ENCODE measurements around the gene TENM4.

Gene TENM4

GRCh38 chr11:79467761-79468160, 26.9 kb upstream of the TENM4 start:
- no peak for DNase-seq (ENCODE audit: extremely low spot score)
- TF ChIP-seq ELF4 (IDR thresholded peaks at IDR 0.05) (no peak), FOXA1 (IDR thresholded peaks at IDR 0.05) (no peak), FOXK2 (IDR thresholded peaks at IDR 0.05) (no peak), L3MBTL2 (conservative IDR thresholded peaks at IDR 0.05) (no peak), ZNF384 (IDR thresholded peaks at IDR 0.05) (no peak), ARNT (IDR thresholded peaks at IDR 0.05) (no peak), FOXM1 (IDR thresholded peaks at IDR 0.05; ENCODE audit: borderline replicate concordance) (no peak), BHLHE40 (IDR thresholded peaks at IDR 0.05; ENCODE audit: borderline replicate concordance) (no peak), SP1 (IDR thresholded peaks at IDR 0.05) (no peak), TARDBP (IDR thresholded peaks at IDR 0.05) (no peak), CTBP1 (IDR thresholded peaks at IDR 0.05; ENCODE audit: borderline replicate concordance) (no peak), NFRKB (IDR thresholded peaks at IDR 0.05) (no peak), SUZ12 (IDR thresholded peaks at IDR 0.05) (no peak), PKNOX1 (IDR thresholded peaks at IDR 0.05) (no peak), HDGF (IDR thresholded peaks at IDR 0.05; ENCODE audit: borderline replicate concordance) (no peak), LEF1 (IDR thresholded peaks at IDR 0.05; ENCODE audit: borderline replicate concordance) (no peak)
- ChIA-PET POLR2A (no interaction called here), CTCF (no interaction called here)

GRCh38 chr11:79466411-79466810, 25.6 kb upstream of the TENM4 start:
- ChIA-PET CTCF (interaction anchor here (0.8 kb wide), 1 partner anchor 156 kb away, joined by 3 read pairs; no protein-coding TSS in a partner anchor), POLR2A (no interaction called here)
- TF ChIP-seq ARNT (IDR thresholded peaks at IDR 0.05) (no peak), HDGF (IDR thresholded peaks at IDR 0.05; ENCODE audit: borderline replicate concordance) (no peak), SP1 (IDR thresholded peaks at IDR 0.05) (no peak), PKNOX1 (IDR thresholded peaks at IDR 0.05) (no peak), TARDBP (IDR thresholded peaks at IDR 0.05) (no peak), L3MBTL2 (conservative IDR thresholded peaks at IDR 0.05) (no peak), ELF4 (IDR thresholded peaks at IDR 0.05) (no peak)
- DNase-seq (ENCODE audit: extremely low spot score) = no peak

- no peak for DNase-seq (ENCODE audit: extremely low spot score)
- TF ChIP-seq FOXK2 (IDR thresholded peaks at IDR 0.05) (no peak), SUZ12 (IDR thresholded peaks at IDR 0.05) (no peak), ARNT (IDR thresholded peaks at IDR 0.05) (no peak), BHLHE40 (IDR thresholded peaks at IDR 0.05; ENCODE audit: borderline replicate concordance) (no peak), ELF4 (IDR thresholded peaks at IDR 0.05) (no peak), FOXA1 (IDR thresholded peaks at IDR 0.05) (no peak)
- ChIA-PET CTCF (no interaction called here), POLR2A (no interaction called here)
Observed at GRCh38 chr11:79465160-79465559, 24.3 kb upstream of the TENM4 start.

GRCh38 chr11:79461666-79462645, 21.1 kb upstream of the TENM4 start:
- ChIA-PET POLR2A (no interaction called here), CTCF (no interaction called here)
- DNase-seq (ENCODE audit: extremely low spot score) = no peak
- TF ChIP-seq CTBP1 (IDR thresholded peaks at IDR 0.05; ENCODE audit: borderline replicate concordance) (no peak), ELF4 (IDR thresholded peaks at IDR 0.05) (no peak)

GRCh38 chr11:79461144-79461543, 20.3 kb upstream of the TENM4 start:
- ChIA-PET CTCF (no interaction called here), POLR2A (no interaction called here)
- peak; percentile 38 for DNase-seq (ENCODE audit: extremely low spot score)
- TF ChIP-seq TARDBP (IDR thresholded peaks at IDR 0.05) = no peak
- TF ChIP-seq FOXA1 (IDR thresholded peaks at IDR 0.05) = no peak
- no peak for TF ChIP-seq LEF1 (IDR thresholded peaks at IDR 0.05; ENCODE audit: borderline replicate concordance)
- TF ChIP-seq ARNT (IDR thresholded peaks at IDR 0.05) = no peak
- no peak for TF ChIP-seq SUZ12 (IDR thresholded peaks at IDR 0.05)
- no peak for TF ChIP-seq ZNF384 (IDR thresholded peaks at IDR 0.05)

GRCh38 chr11:79458709-79459108, 17.9 kb upstream of the TENM4 start:
- ChIA-PET POLR2A (no interaction called here), CTCF (no interaction called here)
- TF ChIP-seq HDGF (IDR thresholded peaks at IDR 0.05; ENCODE audit: borderline replicate concordance) (no peak), FOXK2 (IDR thresholded peaks at IDR 0.05) (no peak), FOXA1 (IDR thresholded peaks at IDR 0.05) (no peak), NFRKB (IDR thresholded peaks at IDR 0.05) (no peak), TARDBP (IDR thresholded peaks at IDR 0.05) (no peak), FOXM1 (IDR thresholded peaks at IDR 0.05; ENCODE audit: borderline replicate concordance) (no peak), L3MBTL2 (conservative IDR thresholded peaks at IDR 0.05) (no peak), ZNF384 (IDR thresholded peaks at IDR 0.05) (no peak), SUZ12 (IDR thresholded peaks at IDR 0.05) (no peak), BHLHE40 (IDR thresholded peaks at IDR 0.05; ENCODE audit: borderline replicate concordance) (no peak), LEF1 (IDR thresholded peaks at IDR 0.05; ENCODE audit: borderline replicate concordance) (no peak), CTBP1 (IDR thresholded peaks at IDR 0.05; ENCODE audit: borderline replicate concordance) (no peak), PKNOX1 (IDR thresholded peaks at IDR 0.05) (no peak), SP1 (IDR thresholded peaks at IDR 0.05) (no peak), ARNT (IDR thresholded peaks at IDR 0.05) (no peak), ELF4 (IDR thresholded peaks at IDR 0.05) (no peak)
- no peak for DNase-seq (ENCODE audit: extremely low spot score)

Data from HEK293T (cell line).